ENCODE data around the gene ENTREP3.
"Not testable (repeated sequence)": the region's sequence is repeated elsewhere in the genome, so short reads cannot be mapped to it uniquely, and the experiment has no call there.

- not testable (repeated sequence) for TF ChIP-seq CTCF (IDR thresholded peaks at IDR 0.05 in 8 of 11, conservative IDR thresholded peaks at IDR 0.05 in 3 of 11); POLR2AphosphoS5 (IDR thresholded peaks at IDR 0.05); POLR2A (IDR thresholded peaks at IDR 0.05)
Observed at GRCh38 chr1:155231302-155231701, 24.0 kb downstream of the ENTREP3 start.
